HG03064 (cell line): ENCODE data around the gene ATP1A2.
"Not testable (repeated sequence)": the region's sequence is repeated elsewhere in the genome, so short reads cannot be mapped to it uniquely, and the experiment has no call there.

ENCODE experiments used
- ATAC-seq: cut with Tn5 transposase; IDR thresholded peaks from one replicate; pipeline ENCODE4 v1.9.1; 2021; ENCODE audit warnings: low read depth; ENCODE audit not compliant: unreplicated experiment

ATP1A2 gene

DNA sequence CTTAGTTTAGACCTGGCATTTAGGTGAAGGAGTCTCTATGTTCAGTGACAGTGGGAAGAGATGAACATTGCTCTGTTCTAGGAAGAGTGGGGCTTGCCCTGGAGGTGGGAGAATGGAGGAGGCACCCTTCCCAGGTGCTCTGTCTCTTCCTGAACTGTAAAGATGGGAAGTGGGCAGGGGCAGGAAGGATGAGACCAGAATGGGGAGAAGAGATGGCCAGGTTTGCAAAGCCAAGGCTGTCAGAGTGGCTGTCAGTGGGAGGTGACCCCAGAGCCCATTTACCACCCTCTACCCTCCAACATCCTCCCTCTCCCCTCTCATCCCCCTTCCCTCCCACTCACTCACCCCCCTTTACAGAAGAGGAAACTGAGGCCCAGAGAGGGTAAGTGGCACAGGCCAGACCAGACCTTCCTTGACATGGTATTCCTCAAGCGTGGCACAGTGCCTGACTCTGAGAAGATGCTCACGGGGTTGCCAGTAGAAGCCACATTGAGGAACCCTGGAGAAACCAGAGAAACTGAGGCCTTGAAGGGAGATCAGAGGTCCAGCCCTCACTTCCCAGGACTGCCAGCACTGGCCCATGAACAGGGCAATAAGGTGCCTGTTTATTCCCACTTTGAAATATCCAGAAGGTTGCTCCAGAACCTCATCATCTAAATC lies 15.7 kb upstream of the ATP1A2 start:
- ATAC-seq = no peak

DNA sequence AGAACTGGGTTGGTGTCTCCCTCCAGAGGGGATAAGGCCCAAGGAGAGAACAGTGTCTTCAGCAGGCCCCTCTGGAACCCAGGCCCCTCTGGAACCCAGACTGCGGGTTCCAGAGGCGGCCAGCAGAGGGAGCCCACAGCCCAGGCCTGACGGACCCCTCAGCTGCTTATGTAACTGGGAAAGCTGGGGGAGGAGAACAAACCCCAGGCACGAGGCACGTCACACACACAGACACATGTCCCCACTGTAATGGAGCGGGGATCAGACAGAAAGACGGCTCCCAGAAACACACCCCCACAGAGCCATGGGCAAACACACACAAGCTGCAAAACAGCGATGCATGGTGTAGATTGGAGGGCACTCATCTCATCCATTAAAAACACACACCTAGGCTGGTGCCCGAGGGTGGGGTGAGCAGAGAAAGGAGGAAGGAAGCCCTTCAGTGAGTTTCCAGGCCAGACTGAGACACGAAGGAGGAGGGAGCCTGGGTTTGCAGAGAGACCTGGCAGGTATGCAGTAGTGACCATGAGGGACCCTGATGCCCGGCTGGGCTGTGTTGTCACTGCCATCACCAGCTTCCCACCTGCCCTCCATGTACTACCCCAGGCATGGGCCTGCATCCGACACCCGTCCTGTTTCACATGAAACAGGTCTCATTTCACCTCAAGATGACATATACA lies 14.4 kb upstream of the ATP1A2 start:
- no peak for ATAC-seq

DNA sequence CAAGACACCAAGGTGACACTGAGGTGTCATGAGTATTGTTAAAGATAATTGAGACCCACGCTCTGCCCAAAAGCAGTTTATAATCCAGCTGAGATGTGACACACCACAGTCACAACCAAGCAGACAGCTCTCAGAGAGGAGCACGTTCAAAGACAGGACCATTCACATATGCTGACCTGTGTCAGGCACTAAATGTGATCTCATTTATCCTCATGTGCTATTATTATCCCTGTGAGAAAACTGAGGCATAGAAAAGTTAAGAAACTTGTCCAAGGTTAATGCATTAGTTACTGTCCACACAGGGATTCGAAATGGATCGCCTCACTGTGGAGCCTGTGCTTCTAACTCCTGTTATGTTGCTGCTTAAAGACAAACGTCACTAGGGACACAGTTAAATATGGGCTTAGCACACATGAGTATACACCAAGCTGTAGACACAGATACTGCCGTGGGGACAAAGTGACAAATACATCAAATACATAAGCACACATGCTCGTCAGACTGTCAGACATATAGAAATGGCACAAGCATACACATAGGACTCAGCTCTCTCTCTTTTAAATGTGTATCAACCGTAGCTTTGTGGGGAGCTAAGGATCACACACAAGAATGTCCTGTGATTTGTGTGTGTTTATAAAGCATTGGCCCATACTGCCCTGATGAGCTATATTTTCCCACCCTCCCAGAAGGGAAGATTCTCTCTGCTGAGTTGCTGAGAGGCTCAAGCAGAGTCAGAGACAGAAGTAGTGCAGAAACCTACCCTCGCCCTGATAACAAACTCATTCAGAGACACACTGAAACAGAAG lies 13.6 kb upstream of the ATP1A2 start:
- ATAC-seq = no peak

DNA sequence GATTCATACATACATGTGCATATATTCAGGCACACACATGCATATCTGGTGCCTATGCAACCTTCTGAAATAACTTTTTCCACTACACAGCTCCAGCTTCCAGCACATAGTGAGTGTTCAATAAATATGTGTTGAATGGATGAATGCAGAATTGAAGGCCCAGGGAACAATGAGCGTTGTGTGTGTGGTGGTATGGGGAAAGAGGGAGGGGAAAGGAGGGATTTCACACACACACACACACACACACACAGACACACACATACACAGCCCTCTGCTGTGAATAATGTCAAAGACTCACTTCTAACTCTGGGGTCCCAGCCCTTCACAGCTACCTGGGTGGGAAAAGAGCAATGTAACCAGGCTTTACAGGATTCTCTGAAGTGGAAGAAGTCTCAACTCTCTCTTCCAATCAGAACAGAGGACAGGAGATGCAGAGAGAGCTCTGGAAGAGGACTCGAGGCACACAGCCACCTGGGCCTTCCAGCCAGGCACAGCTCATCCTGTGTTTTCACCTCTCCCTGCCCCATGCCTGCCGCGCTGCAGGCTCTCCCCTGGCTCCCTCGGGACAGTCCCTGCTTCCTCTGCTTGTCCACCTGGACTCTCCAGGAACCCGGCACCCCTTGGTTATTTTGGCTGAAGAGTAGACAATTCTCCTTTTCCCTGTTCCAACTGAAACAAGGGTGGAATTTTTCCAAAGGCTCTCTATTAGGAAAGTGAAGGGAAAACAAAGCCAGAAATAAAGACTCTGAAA lies 11.7 kb upstream of the ATP1A2 start:
- ATAC-seq = no peak

DNA sequence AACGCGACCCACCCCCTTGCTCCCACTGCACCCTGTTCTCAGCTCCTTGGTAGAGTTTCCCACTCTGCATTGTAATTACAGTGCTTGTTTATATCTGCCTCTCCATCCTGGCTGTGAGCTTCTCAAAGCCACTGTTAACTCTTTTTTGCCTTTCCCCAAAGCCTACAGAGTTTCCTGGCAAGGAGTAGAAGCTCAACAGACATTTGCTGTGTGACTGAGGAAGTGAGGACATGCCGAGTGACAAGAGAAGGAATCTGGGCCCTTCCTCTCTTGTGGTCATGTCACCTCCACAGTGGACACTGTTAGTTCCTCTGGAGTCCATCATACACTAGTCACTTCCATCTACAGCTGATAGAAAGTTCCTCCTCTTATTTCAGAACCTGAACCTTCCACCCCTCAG lies 11.1 kb upstream of the ATP1A2 start:
- ATAC-seq = no peak

DNA sequence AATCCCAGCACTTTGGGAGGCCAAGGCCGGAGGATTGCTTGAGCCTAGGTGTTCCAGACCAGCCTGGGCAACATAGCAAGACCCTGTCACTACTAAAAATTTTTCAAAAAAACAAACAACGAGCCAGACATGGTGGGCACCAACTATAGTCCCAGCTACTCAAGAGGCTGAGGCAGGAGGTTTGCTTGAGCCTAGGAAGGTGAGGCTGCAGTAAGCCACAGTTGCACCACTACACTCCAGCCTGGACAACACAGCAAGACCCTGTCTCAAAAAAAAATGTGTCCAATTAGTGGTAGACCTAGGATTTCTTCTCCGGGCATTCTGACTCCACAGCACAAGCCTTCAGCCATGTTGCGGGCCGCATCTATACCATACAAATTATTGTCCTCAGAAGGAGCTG lies 10.4 kb upstream of the ATP1A2 start:
- no peak for ATAC-seq

DNA sequence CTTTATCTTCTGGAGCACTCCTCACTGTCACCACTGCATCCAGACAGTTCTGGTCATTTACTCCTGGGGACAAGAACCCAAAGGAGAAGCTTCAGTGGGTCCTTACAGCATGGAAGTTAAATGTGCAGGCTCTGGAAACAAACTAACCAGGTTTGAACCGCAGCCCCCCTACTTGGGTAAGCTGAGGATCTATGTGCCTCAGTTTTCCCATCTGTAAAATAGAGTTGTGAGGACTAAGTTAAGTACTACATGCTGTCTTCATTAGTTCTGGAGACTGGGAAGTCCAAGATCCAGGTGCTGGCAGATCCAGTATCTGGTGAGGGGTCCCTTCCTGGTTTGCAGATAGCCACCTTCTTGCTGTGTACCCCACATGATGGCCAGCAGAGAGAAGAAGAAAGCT lies 8.0 kb upstream of the ATP1A2 start:
- no peak for ATAC-seq

DNA sequence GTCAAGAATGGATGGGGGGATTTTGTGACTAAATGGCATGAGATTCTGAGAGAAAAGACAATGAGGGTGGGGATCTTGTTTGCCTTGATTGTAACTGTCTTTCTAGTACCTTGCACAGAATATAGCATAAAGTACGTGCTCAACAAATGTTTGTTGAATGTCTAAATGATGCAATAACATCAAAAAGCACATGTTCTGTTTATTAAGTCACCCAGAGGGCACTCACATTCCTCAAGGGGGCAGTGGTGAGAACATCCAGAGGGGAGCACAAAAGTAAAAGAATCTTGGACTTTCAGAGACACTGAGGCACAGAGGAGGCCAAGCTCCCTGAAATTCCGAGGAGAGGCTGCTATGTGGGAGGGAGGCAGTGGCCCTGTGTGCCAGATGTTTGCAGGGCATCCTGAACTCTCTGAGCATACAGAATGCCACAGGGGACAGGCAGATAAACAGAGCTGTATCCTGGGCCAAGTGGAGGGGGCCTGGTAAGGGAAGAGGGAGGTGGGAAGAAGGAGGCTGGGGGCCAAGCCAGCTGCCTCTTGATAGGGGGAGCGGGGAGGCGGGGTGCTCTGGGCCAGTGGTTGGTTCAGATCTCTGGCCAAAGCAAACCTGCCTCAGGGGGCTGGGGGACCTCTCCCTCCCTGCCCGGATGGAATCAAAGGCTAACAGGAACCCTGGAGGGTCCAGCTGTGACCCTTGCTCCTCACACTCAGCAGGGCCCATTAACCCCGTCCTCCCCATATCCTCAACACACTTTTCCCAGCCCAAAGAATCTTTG lies 6.5 kb upstream of the ATP1A2 start:
- ATAC-seq = no peak

- ATAC-seq = no peak
Observed at GRCh38 chr1:160109686-160110085, 5.9 kb upstream of the ATP1A2 start.

DNA sequence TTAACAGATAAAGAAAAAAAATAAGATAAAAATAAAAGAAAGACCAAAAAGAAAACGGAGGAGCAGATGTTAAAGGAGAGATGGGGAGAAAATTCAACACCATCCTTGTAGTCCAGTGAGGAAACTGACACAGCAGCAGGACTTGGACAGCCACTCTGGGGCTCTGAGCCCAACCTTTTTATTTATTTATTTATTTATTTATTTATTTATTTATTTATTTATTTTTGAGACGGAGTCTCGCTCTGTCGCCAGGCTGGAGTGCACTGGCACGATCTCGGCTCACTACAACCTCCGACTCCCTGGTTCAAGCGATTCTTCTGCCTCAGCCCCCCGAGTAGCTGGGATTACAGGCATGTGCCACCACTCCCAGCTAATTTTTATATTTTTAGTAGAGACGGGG lies 4.1 kb upstream of the ATP1A2 start:
- ATAC-seq = not testable (repeated sequence)

- no peak for ATAC-seq
Observed at GRCh38 chr1:160112357-160112756, 3.2 kb upstream of the ATP1A2 start.

GRCh38 chr1:160113407-160113806 lies 2.2 kb upstream of the ATP1A2 start:
- ATAC-seq = no peak

DNA sequence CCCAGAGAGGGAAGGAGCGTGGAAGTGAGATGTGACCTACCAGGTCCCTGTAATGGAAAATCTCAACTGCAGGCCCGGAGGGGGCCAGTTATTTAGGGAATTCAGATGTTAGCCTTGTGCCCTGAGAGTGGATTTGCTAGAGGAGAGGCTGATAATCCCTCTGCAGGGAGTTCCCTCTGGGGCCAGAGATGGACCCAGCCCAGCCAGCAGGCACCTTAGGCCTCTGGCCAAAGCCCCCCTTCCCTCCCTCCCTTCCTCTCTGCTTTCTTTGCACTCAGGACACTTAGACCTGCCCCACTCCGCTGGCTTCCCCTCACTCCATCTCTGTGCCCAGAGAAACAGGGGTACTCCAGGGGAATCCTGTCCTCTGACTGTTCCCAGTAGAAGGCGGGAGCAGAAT lies 1.5 kb upstream of the ATP1A2 start:
- no peak for ATAC-seq

- no peak for ATAC-seq
Observed at GRCh38 chr1:160116283-160117147, 956 bp downstream of the ATP1A2 start.

DNA sequence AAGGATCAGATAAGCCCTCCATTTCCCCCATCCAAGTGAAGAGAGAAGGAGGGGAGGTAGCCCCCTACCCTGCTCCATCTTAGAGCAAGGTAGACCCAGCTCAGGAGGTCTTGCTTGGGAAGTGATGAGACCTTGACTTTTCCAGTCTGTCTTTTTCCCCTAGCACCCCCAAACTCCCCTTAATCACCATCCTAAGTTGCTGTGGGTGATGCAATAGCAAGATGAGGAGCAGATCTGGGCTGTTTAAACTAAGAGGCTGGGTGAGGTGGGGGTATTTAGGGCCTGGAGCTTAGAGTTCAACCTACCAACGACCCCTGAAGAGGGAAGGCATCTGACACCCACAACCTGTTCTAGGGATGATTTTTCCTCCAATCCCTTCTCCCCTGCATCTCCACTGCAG lies 1.7 kb downstream of the ATP1A2 start:
- ATAC-seq = no peak

DNA sequence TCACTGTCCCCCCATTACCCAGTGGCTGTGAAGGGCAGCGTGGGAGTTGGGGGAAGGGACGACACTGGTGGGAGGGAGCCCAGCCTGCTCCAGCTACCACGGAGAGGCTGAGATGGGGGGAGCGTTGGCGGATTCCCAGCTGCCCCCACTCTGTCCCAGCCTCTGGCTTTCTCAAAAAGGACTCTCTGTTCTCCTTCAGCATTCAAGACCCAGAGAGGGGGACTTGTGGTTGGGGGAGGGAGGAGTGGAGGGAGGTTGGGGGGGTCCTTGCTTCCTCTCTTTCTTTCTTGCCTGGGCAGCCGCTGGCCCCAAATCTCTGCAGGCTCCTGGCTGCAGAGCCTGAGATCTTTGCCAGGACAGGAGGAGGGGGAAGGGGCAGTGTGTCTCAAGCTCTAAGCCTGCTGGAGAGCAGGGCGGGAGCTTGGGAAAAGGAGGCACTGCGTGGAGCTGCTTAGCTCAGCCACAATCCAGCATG lies 2.2 kb downstream of the ATP1A2 start:
- no peak for ATAC-seq

- no peak for ATAC-seq
Observed at GRCh38 chr1:160118928-160119327, 3.4 kb downstream of the ATP1A2 start.

GRCh38 chr1:160120797-160121196 lies 5.2 kb downstream of the ATP1A2 start:
- no peak for ATAC-seq

DNA sequence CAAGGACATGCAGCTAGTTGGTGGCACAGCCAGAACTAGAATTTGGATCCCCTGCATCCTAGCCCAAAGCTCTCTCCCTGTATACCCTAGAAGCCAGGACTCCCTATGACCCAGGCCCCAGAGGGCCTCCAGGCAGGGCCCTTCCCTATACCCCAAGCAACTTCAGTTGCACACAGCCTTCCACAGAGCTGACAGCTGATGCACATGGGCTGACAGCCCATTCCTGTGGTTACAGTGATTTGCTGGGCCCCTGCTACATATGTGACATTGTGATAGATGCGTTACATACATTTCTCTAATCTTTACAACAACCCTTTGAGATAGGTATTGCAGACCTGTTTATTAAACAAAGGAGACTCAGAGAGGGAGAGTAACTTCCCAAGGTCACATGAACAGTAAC lies 5.8 kb downstream of the ATP1A2 start:
- ATAC-seq = no peak
